Measurements from ENCODE around the gene LBR.

- TF ChIP-seq SUZ12 (IDR thresholded peaks at IDR 0.05; ENCODE audit: extremely low read depth, insufficient read depth, insufficient read length) (no peak), ZNF274 (IDR thresholded peaks at IDR 0.05; ENCODE audit: low read depth, low read length) (no peak)
Measured at GRCh38 chr1:225471109-225471452, 43.2 kb upstream of the LBR start.

Data from NT2/D1 (cell line).